Measurements from ENCODE around the gene ACSS1.

GRCh38 chr20:25090492-25091429 lies 32.8 kb upstream of the ACSS1 start:
- TF ChIP-seq CTCF (IDR thresholded peaks at IDR 0.05) (no peak), POLR2A (IDR thresholded peaks at IDR 0.05) (no peak)
